Measurements from ENCODE around the gene HCN4. TPM values are rescaled to one million over a fixed set of nuclear protein-coding genes. Genes with fewer than 3 reads are reported as not detected.
A peak's percentile ranks its signal among the peaks of the same experiment; 100 is the strongest.
"Not testable (repeated sequence)": the region's sequence is repeated elsewhere in the genome, so short reads cannot be mapped to it uniquely, and the experiment has no call there.

HCN4 gene
- total RNA-seq, 1 donor from 2014 or later, result not detected

DNA sequence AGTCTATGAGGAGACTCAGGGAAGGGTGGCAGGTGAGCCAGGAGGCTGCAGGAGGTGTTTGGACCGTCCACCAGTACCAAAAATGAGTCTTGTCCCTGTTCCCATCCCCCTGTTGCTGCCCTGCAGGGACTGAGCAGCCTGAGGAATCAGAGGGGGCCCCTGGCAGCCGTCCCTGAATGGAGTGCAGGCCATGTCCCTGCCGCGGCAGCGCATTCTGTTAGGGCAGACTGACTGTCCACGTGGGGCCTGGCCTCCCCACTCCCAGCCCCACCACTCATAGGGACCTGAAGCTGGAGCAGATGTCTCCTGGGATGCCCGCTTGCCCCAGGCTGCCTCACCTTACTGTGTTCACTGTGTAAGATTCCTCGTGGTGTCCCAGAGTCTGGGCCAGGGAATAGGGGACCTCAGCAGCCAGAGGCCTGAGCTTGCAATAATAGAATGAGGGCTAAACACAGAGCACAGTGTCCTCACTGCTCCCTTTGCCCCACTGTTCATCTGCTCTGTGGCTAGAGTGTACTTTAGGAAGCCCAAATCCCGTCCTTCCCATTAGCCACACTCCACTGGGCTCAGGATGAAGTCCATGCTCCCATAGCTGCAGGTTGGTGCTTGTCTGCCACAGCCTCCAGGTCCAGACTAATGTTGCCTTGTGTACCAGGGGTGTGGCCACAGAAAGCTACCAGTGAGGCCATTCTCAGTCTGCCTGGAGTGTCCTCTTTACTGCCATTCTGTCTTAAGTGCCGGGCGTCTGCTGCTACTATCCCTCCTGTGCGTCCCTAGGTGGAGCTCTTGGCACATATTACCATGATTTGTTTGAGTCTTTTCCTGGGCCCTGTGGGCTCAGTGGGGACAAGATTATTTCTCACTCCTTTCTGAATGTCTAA lies 63.2 kb downstream of the HCN4 start:
- TF ChIP-seq, protein P1, sequence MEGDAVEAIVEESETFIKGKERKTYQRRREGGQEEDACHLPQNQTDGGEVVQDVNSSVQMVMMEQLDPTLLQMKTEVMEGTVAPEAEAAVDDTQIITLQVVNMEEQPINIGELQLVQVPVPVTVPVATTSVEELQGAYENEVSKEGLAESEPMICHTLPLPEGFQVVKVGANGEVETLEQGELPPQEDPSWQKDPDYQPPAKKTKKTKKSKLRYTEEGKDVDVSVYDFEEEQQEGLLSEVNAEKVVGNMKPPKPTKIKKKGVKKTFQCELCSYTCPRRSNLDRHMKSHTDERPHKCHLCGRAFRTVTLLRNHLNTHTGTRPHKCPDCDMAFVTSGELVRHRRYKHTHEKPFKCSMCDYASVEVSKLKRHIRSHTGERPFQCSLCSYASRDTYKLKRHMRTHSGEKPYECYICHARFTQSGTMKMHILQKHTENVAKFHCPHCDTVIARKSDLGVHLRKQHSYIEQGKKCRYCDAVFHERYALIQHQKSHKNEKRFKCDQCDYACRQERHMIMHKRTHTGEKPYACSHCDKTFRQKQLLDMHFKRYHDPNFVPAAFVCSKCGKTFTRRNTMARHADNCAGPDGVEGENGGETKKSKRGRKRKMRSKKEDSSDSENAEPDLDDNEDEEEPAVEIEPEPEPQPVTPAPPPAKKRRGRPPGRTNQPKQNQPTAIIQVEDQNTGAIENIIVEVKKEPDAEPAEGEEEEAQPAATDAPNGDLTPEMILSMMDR (IDR thresholded peaks at IDR 0.05), result peak; percentile 70
- H3K36me3 Mint-ChIP-seq (ENCODE audit: unreplicated experiment), result peaks cover 5% of the 10 kb centered on the region
- no peaks in the 10 kb centered on the region for H3K4me1 Mint-ChIP-seq (ENCODE audit: unreplicated experiment)
- H3K9me3 Mint-ChIP-seq (ENCODE audit: unreplicated experiment), result no peaks in the 10 kb centered on the region
- no peak for DNase-seq (ENCODE audit: extremely low spot score, unreplicated experiment)
- no peaks in the 10 kb centered on the region for H3K27me3 Mint-ChIP-seq (ENCODE audit: unreplicated experiment)
- H3K4me3 Mint-ChIP-seq (ENCODE audit: unreplicated experiment), result no peak overlapping the region
- H3K27ac Mint-ChIP-seq (ENCODE audit: unreplicated experiment), result no peak overlapping the region

DNA sequence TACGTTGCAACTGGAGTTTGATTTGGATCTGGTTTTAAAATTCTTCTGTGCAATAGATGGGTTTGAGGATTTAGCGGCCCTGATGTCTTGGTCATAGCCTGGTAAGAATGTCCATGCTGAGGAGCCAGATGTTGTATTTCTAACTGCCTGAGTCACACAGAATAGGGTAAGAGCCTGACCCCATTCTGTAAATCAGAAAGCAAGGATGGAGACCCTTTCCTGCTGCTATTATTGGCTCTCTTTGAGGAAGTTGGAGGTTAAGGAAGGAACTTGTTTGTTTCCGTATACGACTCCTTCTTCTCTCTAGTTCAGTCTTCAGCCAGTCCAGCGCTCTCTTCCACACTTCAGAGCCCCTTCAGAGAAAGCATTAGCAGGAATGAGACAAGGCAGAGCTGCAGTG lies 65.1 kb downstream of the HCN4 start:
- DNase-seq (ENCODE audit: extremely low spot score, unreplicated experiment), result no peak
- Mint-ChIP-seq H3K36me3 (ENCODE audit: unreplicated experiment) (peaks cover 7% of the 10 kb centered on the region), H3K4me3 (ENCODE audit: unreplicated experiment) (no peak overlapping the region), H3K9me3 (ENCODE audit: unreplicated experiment) (no peaks in the 10 kb centered on the region), H3K27me3 (ENCODE audit: unreplicated experiment) (no peaks in the 10 kb centered on the region), H3K4me1 (ENCODE audit: unreplicated experiment) (no peaks in the 10 kb centered on the region), H3K27ac (ENCODE audit: unreplicated experiment) (no peak overlapping the region)
- TF ChIP-seq, protein P1 (IDR thresholded peaks at IDR 0.05), result no peak

DNA sequence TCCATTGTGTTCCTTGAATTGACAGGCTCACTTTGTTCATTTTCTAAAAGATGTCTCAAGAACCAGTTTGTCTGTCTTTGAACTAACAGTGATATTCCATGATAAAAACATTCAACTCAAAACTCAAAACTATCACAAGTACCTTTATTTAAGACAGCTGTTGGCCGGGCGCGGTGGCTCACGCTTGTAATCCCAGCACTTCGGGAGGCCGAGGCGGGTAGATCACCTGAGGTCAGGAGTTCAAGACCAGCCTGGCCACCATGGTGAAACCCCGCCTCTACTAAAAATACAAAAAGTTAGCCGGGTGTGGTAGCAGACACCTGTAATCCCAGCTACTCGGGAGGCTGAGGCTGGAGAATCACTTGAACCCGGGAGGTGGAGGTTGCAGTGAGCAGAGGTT lies 68.5 kb downstream of the HCN4 start:
- not testable (repeated sequence) for H3K9me3 Mint-ChIP-seq (ENCODE audit: unreplicated experiment); H3K36me3 Mint-ChIP-seq (ENCODE audit: unreplicated experiment); H3K27ac Mint-ChIP-seq (ENCODE audit: unreplicated experiment); DNase-seq (ENCODE audit: extremely low spot score, unreplicated experiment); H3K4me3 Mint-ChIP-seq (ENCODE audit: unreplicated experiment); H3K27me3 Mint-ChIP-seq (ENCODE audit: unreplicated experiment); H3K4me1 Mint-ChIP-seq (ENCODE audit: unreplicated experiment)

DNA sequence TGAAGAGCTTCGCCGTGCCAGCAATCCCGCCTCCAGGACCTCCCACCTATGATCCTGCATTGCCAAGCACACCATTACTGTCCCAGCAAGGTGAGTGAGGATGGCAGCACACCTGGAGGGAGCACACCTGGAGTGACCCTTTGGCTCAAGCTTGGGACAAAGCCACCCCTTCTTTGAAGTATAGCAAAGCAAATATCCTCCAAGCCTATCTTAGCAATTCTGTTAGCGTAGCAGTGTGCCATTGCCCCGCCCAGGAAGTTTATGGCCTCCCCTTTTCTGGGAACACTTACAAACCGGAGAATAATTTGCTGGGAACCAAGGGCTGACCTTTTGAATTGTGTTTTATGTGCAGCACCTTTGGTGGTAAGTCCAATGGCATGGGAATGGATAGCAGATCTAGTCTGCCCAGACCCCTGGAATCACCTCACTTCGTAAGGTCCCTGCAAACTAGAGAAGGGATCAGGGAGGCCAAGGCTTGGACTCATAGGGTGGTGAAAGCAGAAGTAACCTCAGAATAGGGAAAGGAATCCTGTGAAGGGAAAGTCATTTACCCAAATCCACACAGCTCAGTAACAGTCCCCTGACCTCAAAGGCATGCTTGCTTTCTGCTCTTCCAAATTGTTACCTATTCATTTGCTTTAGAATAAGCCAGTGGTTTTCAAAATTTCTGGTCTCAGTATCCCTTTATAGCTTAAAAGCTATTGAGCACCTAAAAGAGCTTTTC lies 70.1 kb downstream of the HCN4 start:
- peaks cover 7% of the 10 kb centered on the region for H3K36me3 Mint-ChIP-seq (ENCODE audit: unreplicated experiment)
- no peak overlapping the region for H3K27ac Mint-ChIP-seq (ENCODE audit: unreplicated experiment)
- DNase-seq (ENCODE audit: extremely low spot score, unreplicated experiment), result no peak
- H3K27me3 Mint-ChIP-seq (ENCODE audit: unreplicated experiment), result no peaks in the 10 kb centered on the region
- H3K4me1 Mint-ChIP-seq (ENCODE audit: unreplicated experiment), result no peaks in the 10 kb centered on the region
- H3K9me3 Mint-ChIP-seq (ENCODE audit: unreplicated experiment), result no peaks in the 10 kb centered on the region
- H3K4me3 Mint-ChIP-seq (ENCODE audit: unreplicated experiment), result no peak overlapping the region
- TF ChIP-seq, protein P1 (IDR thresholded peaks at IDR 0.05), result no peak

DNA sequence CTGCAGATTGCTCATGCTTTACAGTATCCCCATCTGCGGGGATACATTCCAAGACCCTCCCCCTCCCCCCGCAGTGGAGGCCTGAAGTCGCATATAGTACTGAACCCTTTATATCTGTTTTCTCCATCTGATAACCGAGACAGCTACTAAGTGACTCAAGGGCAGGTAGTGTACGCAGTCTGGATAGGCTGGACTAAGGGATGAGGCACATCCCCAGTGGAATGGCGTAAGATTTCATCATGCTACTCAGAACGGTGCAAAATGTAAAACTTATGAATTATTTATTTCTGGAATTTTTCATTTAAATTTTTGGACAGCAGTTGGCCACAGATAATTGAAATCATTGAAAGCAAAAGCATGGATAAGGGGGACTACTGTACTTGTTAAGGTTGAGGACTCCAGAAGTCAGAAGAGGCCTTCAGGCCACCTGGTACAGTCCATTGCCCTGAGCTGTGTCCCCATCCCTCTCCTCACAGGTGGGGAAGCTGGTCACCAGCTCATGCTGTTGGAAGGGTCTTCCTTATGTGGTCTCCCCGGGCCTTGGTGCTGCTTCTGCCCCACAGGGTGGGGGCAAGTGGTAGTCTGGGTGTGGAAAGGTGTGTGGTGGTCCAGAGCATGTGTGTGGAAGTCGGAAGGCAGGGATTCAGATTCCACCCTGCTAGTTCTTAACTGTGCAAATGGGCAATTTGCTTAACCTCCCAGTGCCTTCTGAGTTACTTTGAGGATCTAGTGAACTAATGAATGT lies 72.0 kb downstream of the HCN4 start:
- Mint-ChIP-seq H3K27ac (ENCODE audit: unreplicated experiment) (no peak overlapping the region), H3K4me1 (ENCODE audit: unreplicated experiment) (no peaks in the 10 kb centered on the region), H3K4me3 (ENCODE audit: unreplicated experiment) (no peak overlapping the region), H3K9me3 (ENCODE audit: unreplicated experiment) (no peaks in the 10 kb centered on the region), H3K36me3 (ENCODE audit: unreplicated experiment) (peaks cover 4% of the 10 kb centered on the region), H3K27me3 (ENCODE audit: unreplicated experiment) (no peaks in the 10 kb centered on the region)
- no peak for DNase-seq (ENCODE audit: extremely low spot score, unreplicated experiment)
- TF ChIP-seq, protein P1 (IDR thresholded peaks at IDR 0.05), result no peak
